SK-N-MC (cell line): Measurements from ENCODE around the gene SLC17A5.

ENCODE experiments used
- EZH2 ChIP-seq: fragments of 200-600 bp; sonication (generic); IDR thresholded peaks from one replicate; pipeline ENCODE4 v1.6.1; 2017; ENCODE audit warnings: antibody characterized with exemption
- FOXP2 ChIP-seq: optimal IDR thresholded peaks from 2 replicates; pipeline ENCODE3; 2011; ENCODE audit warnings: mild to moderate bottlenecking, moderate library complexity; ENCODE audit not compliant: insufficient read depth; ENCODE audit errors: extremely low read length, control extremely low read depth
- POLR2AphosphoS5 ChIP-seq: IDR thresholded peaks from 2 replicates; pipeline ENCODE4 v1.6.1; 2012; ENCODE audit warnings: mild to moderate bottlenecking, low read depth, low read length, borderline replicate concordance

GRCh38 chr6:73577676-73578075 is 76.1 kb downstream of the SLC17A5 start:
- TF ChIP-seq POLR2AphosphoS5 (no peak), EZH2 (no peak), FOXP2 (no peak)
